Activated CD8-positive, alpha-beta memory T cell treated with anti-CD3 and anti-CD28 coated beads, Interleukin-2, amount 50 U/mL, for 24 hours (primary cell): ENCODE results near the gene CFAP65.
A peak's percentile ranks its signal among the peaks of the same experiment; 100 is the strongest.

ENCODE experiments used
- DNase-seq: peaks from one replicate; pipeline ENCODE4 v3.0.0-alpha.2; 2020; ENCODE audit errors: extremely low read depth

Gene CFAP65

DNA sequence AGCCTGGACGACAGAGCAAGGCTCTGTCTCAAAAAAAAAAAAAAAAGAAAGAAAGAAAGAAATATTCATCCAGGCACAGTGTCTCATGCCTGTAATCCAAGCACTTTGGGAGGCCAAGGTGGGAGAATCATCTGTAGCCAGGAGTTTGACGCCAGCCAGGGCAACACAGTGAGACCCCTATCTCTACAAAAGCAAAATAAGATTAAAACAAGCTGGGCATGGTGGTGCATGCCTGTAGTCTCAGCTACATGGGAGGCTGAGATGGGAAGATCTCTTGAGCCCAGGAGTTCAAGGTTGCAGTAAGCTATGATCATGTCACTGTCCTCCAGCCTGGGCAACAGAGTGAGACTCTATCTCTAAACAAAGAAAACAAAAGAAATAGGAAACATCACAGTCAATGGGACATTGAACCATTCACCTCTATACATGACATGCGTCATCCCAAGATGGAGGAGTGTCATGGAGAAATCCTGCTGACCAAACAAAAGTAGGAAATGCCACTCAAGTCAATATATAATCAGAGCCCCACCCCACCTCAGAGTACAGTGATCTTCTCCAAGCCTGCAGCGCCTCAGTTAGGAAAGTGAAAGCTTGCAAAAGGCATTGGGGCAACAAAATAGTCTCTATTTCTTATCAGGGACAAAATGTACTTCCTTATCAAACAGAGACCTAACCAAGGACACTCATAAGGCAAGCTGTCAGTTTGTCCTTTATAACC, 66.1 kb downstream of the CFAP65 start:
- no peak for DNase-seq

DNA sequence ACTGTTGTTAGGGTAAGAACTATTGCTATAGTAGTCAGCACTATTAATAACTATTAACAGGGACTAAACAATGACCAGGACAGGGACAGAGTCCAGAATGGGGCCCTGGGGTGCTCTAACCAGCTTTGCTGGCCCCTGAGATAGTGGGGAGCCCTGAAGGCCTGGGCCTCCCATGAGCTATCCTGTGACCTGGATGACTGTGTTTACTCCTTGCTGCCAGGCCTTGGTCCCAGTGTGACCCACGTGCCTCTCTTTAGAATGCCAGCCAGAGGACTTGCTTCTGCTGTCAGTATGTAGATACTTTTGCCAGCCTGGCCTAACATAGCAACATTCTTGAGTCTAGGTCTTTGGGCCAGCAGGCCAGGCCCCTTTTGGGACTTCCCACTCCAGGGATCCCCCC, 70.4 kb downstream of the CFAP65 start:
- DNase-seq = no peak

DNA sequence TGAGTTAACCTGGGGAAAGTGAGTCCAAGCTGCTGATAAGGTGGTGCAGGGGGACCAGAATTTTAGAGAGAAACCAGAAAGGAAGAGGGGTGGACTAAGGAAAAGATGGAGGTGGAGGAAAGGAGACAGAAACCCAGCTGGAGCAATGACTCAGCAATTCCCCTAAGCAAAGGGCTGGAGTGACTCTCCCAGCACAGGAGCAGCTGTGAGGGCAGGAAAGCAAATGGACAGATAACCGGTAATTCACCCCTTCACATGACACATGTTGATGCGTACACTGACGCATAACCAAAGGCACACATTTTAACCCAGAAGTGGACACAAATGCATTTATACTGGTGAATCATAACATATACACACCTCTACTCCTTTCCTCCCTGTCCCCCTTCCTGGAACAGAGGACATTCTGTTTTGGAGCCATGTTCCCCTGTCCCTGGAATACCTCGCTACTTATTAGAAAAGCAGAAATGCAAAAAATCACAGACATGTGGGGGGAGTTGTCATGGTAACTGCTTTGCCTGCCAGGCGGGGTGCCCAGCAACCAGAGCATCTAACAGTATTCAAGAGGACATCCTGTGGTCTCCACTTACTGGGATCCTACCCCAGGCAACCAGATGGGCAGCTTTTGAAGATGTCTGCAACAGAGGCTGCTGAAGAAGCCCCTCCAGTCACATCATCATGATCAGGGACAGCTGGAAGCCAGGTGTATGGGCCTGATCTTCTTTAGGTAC, 77.1 kb downstream of the CFAP65 start:
- DNase-seq = no peak

DNA sequence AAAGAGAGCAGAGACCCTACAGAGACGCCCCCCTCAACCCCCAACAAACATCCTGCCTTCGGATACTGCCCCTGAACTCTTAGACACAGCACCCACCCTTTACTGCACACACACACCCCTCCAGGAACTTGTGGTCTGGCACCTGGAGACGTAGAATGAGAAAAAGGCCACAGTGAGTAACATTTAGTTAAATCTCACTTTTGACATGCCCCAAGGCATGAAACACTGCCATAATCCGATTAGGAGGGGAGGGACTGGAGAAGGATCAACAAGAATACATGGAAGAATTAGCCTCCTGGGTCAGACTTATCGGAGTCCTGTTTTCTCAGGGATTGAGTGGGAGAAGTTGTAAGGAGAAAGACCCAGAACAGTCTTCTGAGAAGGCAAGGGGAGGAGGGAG, 77.7 kb downstream of the CFAP65 start:
- DNase-seq = no peak

DNA sequence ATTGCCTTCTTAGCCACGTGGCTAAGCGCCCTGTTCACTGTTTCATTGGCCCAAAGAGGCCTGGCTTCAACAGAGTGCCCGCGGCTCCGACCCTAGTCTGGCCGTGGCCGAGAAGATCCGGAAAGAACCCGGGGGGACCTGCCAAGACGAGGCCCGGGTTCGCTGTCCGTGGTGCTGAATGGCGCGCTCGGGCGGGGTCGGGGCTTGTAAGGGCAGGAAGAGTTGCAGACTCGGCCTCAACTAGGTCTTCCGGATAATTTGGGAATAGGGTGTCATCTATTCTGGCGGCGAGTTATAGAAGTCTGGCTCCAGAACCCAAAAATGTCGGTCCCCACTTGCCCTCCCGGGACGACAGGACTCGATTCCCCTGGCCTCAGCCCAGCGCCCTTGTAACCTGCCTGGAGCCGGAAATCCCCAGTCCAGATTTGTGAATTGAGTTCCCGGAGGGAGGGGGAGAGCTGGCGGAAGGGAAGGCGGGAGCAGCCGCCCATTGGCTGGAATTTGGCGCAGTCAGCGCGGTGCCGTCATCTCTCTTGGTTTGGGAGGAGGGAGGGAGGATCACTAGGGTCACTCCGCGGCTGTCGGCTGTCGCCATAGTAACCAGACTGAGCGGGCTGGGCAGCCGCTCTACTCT, 78.3 kb downstream of the CFAP65 start:
- peak; percentile 13 for DNase-seq

DNA sequence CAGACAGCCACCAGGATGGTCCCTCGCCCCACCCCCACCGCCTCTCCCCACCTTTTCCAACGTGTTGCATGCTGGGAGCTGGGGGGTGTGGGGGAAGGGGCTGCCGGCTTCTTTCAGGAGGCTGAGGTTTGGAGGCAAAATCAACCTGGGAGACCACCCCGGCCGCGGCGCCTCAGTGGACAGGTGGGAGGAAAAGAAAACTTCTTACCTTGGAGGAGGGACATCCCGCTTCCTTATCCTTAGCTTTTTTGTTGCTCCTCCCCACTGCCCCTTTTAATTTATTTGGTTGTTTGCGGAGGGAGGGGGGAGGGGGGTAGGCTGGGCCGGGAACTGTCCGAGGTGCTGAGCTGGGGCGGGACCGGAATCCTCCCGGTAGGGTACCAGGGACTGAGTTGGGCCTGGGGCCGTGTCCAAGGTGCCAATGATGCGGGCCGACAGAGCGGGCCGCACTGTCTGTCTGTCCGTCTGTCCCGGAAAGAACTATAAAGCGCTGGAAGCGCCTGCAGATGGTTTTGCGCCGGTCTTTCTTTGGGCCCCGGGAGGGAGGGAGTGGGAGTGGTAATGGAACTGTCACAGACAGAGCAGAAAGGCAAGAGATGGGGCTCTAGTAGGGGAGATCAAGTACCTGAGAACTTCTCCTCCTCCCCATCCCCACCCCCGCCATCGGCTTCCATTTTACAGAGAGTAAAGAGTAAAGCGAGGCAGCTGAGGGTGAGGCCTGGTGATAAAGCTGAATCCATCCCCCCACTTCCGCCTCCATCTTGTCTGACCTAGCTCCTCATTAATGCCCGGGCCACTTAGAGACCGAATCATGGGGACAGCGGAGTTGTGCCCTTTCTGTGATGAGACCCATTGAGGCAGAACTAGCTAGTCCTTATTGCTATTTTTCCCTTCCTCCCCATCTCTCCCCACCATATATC, 79.4 kb downstream of the CFAP65 start:
- DNase-seq = no peak

DNA sequence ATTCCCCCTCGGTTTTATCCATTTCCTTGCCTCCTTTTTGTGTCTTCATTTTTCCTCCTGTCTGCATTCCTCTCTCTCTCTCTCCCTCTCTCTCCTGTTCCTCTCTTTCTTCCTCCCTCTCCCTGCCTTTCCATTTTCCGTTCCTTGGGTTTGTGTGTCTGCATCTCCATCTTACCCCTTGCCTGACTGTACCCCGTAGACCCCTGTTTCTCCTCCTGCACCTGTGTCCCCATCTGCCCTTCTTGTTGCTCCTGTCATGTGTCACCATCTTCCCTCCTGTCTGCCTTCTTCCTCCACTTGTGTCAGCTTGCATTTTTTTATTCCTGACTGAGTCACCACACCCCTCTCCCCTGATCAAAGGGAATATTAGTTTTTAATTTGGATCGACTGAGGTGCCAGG, 80.1 kb downstream of the CFAP65 start:
- DNase-seq = no peak

DNA sequence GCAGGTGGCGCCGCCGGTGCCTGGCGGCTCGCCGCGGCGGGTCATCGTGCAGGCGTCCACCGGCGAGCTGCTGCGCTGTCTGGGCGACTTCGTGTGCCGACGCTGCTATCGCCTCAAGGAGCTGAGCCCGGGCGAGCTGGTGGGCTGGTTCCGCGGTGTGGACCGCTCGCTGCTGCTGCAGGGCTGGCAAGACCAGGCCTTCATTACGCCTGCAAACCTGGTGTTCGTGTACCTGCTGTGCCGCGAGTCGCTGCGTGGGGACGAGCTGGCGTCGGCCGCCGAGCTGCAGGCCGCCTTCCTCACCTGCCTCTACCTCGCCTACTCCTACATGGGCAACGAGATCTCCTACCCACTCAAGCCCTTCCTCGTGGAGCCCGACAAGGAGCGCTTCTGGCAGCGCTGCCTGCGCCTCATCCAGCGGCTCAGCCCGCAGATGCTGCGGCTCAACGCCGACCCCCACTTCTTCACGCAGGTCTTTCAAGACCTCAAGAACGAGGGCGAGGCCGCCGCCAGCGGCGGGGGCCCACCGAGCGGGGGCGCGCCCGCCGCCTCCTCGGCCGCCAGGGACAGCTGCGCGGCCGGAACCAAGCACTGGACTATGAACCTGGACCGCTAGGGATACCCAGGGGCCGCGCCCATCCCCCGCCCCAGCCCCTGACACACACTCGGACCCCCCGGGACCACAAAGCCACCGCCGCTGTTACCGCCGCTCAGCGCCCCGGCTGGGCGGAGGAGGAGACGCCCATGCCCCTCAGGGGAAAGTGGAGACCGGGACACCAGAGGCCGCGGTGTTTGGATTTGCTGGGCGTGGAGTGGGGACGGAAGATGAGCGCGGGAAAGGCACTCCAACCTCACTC, 80.8 kb downstream of the CFAP65 start:
- no peak for DNase-seq

DNA sequence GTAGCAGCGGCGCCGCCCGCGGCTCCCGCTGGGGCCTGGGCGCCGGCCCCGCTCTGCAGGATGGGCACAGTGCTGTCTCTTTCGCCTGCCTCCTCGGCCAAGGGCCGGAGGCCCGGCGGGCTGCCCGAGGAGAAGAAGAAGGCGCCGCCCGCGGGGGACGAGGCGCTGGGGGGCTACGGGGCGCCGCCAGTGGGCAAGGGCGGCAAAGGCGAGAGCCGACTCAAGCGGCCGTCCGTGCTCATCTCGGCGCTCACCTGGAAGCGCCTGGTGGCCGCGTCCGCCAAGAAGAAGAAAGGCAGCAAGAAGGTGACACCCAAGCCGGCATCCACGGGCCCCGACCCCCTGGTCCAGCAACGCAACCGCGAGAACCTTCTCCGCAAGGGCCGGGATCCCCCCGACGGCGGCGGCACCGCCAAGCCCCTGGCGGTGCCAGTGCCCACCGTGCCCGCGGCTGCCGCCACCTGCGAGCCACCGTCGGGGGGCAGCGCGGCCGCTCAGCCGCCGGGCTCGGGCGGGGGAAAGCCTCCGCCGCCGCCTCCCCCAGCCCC, 81.5 kb downstream of the CFAP65 start:
- DNase-seq = no peak

DNA sequence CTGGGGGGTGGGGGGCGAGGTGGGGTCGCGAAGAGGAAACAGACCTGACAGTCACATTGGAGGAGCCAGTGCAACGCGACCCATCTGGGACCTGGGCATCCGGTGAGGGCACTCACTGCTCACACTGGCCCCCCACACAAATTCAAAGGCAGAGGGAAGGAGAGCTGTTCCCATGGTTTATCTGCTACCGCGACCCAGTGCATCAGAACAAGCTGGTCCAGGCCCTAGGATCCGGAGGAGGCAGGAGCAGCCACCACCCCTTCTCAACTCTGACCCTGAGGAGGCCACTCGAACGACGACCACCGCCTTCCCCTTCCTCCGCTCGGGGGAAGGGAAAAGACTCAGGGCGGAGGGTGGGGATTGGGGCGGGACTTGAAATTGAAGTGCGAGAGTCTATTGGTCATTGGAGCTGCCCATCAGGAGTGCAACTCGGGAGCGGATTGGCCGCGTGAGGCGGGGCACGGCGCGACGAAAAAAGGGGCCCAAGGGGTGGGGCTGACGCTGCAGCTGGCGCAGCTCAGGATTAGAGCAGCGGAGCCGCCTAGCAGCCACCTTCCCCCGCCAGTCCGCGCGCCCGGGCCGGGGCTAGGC, 82.1 kb downstream of the CFAP65 start, which contains the start of gene CDK5R2:
Gene CDK5R2 (plus strand): TSS at position 526 of the 591 bp plus-strand sequence. CDS start 155 bp downstream, outside the sequence.
- DNase-seq = peak; percentile 66

DNA sequence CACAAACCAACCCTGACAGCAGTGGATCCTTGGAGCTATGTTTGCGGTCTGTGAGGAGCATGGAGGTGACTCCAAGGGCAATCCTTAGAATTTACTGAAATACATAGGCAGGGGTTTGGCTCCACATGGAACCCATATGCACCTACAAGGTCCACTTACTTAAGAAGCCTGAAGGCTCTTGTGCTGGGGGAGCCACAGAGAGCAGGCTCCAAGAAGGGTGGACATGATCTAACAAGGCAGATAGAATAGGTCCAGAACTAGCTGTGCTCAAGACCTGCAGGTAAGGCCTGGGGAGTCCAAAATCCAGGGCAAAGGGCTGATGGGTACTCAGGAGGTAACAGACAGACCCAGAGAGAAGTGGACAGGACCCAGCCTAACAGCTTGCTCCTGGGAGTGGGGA, 83.0 kb downstream of the CFAP65 start:
- no peak for DNase-seq

DNA sequence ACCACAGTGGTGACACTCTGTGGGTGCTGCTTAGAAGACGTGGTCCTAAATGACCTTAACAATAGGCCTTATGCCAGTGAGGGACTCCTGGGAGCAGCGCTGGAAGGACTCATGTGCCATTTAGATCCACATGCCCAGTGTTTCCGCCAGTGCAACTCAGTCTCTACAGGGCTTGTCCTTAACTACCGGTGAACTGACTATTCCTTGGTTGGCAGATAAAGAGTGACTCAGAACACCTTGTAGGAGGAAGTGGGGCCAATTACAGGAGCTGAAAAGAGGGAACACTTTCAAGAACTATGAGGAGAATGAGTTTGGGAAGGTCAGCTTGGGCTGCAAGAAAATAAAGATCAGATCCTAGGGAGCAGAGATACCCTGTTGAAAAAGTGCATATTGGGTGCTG, 83.6 kb downstream of the CFAP65 start:
- no peak for DNase-seq

DNA sequence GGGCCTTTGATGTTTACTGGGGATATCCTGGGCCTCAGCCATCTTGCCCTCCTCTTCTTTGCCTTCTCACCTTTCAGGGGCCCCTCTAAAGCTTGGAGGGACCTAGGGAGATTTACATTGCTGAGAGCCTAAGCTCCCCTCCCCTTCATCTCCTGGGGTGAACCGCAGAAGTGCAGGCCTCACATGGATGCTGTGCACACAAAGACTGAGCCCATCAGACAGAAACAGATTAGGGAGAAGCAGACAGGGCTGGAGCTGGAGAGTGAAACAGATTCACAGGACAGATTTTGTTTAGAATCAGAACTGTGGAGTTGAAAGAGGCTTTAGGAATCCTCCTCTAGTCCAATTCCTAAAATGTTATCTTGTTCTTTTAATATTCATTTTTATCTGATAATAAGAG, 85.3 kb downstream of the CFAP65 start:
- DNase-seq = no peak

DNA sequence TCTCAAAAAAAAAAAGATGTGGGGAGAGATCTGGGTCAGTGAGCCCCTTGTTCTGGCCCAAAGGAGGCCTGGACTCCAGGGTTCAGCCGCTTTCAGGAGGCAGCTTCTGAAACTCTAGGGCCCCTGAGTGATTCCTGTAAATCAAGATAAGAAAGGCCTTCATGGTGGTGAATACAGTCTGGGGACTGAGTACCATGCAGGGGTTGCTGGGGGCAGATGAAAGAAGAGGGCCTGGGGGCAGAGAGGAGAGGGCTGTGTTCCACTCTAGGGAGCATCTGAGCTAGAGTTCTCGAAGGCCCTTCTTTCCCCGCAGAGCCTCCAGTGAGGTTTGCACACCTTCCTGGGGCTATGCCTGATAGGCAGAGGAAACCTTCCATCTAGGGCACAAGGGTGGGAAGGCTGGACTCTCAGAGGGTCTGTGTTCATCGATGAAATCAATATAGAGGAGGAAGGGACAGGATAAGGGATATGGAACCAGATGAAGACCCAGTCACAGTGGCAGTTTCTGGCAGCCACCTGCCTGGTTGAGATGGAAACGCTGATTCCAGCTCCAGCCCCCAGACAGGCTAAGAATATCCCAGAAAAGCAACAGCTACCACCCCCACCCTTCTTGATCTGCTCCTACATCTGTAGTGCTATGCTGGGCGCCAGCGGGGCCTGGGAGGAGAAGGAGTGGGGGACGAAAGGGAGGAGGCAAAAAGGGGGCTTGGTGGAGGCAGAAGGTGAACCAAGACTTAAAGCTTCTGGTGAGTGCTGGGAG, 86.6 kb downstream of the CFAP65 start:
- DNase-seq = no peak

DNA sequence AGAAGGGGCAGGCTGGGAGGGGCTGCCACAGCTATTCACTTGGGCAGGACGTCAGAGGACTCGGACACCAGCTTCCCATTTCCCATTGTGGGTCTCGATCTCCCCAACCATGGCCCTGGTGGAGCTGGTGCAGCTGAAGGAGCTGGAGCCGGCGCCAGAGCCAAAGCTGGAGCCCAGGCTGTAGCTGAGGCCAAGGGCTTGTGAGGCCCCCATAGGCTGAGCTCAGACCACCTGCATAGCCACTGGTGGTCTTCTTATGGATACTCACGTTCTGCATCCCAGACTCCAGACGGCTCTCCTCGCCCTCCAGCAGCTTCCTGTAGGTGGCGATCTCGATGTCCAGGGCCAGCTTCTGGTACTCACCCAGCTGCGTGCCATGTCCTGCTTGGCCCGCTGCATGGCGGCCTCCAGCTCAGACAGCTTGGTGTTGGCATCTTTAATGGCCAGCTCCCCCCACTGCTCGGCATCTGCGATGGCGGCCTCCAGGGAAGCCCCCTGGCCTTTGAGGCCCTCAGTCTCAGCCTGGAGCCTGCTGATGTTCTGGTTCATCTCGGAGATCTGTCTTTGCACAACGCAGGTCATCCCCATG, 87.9 kb downstream of the CFAP65 start:
- DNase-seq = no peak
